GM21619 (cell line): Measurements from ENCODE around the gene CHERP.
"Not testable (repeated sequence)": the region's sequence is repeated elsewhere in the genome, so short reads cannot be mapped to it uniquely, and the experiment has no call there.

Experiments used
- ATAC-seq: cut with Tn5 transposase; IDR thresholded peaks from one replicate; pipeline ENCODE4 v1.9.1; 2021; ENCODE audit not compliant: unreplicated experiment

Gene CHERP

GRCh38 chr19:16543734-16544133 is 1.5 kb upstream of the CHERP start:
- ATAC-seq = not testable (repeated sequence)

- no peak for ATAC-seq
These were observed 754 bp upstream of the CHERP start for GRCh38 chr19:16542910-16543472.

- no peak for ATAC-seq
These were observed 652 bp downstream of the CHERP start for GRCh38 chr19:16541526-16542044.

GRCh38 chr19:16540948-16541347 is 1.3 kb downstream of the CHERP start:
- ATAC-seq = no peak

- ATAC-seq = no peak
These were observed 5.1 kb downstream of the CHERP start for GRCh38 chr19:16537111-16537510.

GRCh38 chr19:16536130-16536529 is 6.1 kb downstream of the CHERP start:
- ATAC-seq = no peak

GRCh38 chr19:16535381-16535780 is 6.9 kb downstream of the CHERP start:
- no peak for ATAC-seq

GRCh38 chr19:16532440-16533234 is 9.6 kb downstream of the CHERP start:
- no peak for ATAC-seq

- no peak for ATAC-seq
These were observed 10.9 kb downstream of the CHERP start for GRCh38 chr19:16531380-16531669.

GRCh38 chr19:16530540-16531379 is 11.5 kb downstream of the CHERP start:
- no peak for ATAC-seq

- ATAC-seq = no peak
These were observed 12.6 kb downstream of the CHERP start for GRCh38 chr19:16529466-16530144.

- no peak for ATAC-seq
These were observed 14.2 kb downstream of the CHERP start for GRCh38 chr19:16527971-16528521.

GRCh38 chr19:16527334-16527935 is 14.8 kb downstream of the CHERP start:
- no peak for ATAC-seq

- no peak for ATAC-seq
These were observed 16.3 kb downstream of the CHERP start for GRCh38 chr19:16525751-16526481.

GRCh38 chr19:16524991-16525734 is 17.1 kb downstream of the CHERP start:
- no peak for ATAC-seq

- no peak for ATAC-seq
These were observed 19.5 kb downstream of the CHERP start for GRCh38 chr19:16522559-16523377.

- no peak for ATAC-seq
These were observed 20.4 kb downstream of the CHERP start for GRCh38 chr19:16521715-16522289.
